Germinal center (tissue), 1 donor: ENCODE measurements around the gene MEOX1.
"Not testable (repeated sequence)": the region's sequence is repeated elsewhere in the genome, so short reads cannot be mapped to it uniquely, and the experiment has no call there.

Experiments
- DNase-seq: peaks from one replicate; pipeline ENCODE4 v3.0.0; 2012; ENCODE audit warnings: mixed read lengths, low spot score

Gene MEOX1

GRCh38 chr17:43661699-43662412 lies at the start of gene MEOX1:
MEOX1 (minus strand) TSS chr17:43661922; CDS start chr17:43661534, 388 bp downstream.
- no peak for DNase-seq

- DNase-seq = no peak
These were observed 48.4 kb upstream of the MEOX1 start for GRCh38 chr17:43710101-43710500.

GRCh38 chr17:43709210-43709609 lies 47.5 kb upstream of the MEOX1 start:
- no peak for DNase-seq

- DNase-seq = no peak
These were observed 45.5 kb upstream of the MEOX1 start for GRCh38 chr17:43707184-43707583.

- DNase-seq = no peak
These were observed 44.5 kb upstream of the MEOX1 start for GRCh38 chr17:43706235-43706634.

- no peak for DNase-seq
These were observed 41.9 kb upstream of the MEOX1 start for GRCh38 chr17:43703630-43704029.

GRCh38 chr17:43702637-43703036 lies 40.9 kb upstream of the MEOX1 start:
- peak; percentile 28 for DNase-seq

- DNase-seq = no peak
These were observed 39.6 kb upstream of the MEOX1 start for GRCh38 chr17:43701318-43701743.

GRCh38 chr17:43699438-43699756 lies 37.7 kb upstream of the MEOX1 start:
- DNase-seq = no peak

- DNase-seq = no peak
These were observed 37.1 kb upstream of the MEOX1 start for GRCh38 chr17:43698678-43699437.

GRCh38 chr17:43697937-43698336 lies 36.2 kb upstream of the MEOX1 start:
- no peak for DNase-seq

GRCh38 chr17:43696891-43697290 lies 35.2 kb upstream of the MEOX1 start:
- DNase-seq = no peak

- no peak for DNase-seq
These were observed 34.5 kb upstream of the MEOX1 start for GRCh38 chr17:43695970-43696865.

GRCh38 chr17:43694081-43694870 lies 32.6 kb upstream of the MEOX1 start:
- peak; percentile 69 for DNase-seq

GRCh38 chr17:43691317-43691693 lies 29.6 kb upstream of the MEOX1 start:
- no peak for DNase-seq

- no peak for DNase-seq
These were observed 29.0 kb upstream of the MEOX1 start for GRCh38 chr17:43690624-43691316.

- DNase-seq = no peak
These were observed 28.1 kb upstream of the MEOX1 start for GRCh38 chr17:43689814-43690213.

- no peak for DNase-seq
These were observed 27.4 kb upstream of the MEOX1 start for GRCh38 chr17:43689131-43689530.

- DNase-seq = not testable (repeated sequence)
These were observed 25.2 kb upstream of the MEOX1 start for GRCh38 chr17:43686957-43687356.

GRCh38 chr17:43683928-43684653 lies 22.4 kb upstream of the MEOX1 start:
- DNase-seq = no peak

GRCh38 chr17:43680461-43680860 lies 18.7 kb upstream of the MEOX1 start:
- no peak for DNase-seq
